ENCODE measurements around the gene ANXA2.
"Not testable (repeated sequence)": the region's sequence is repeated elsewhere in the genome, so short reads cannot be mapped to it uniquely, and the experiment has no call there.

The ANXA2 gene

GRCh38 chr15:60369696-60370095 lies 28.1 kb downstream of the ANXA2 start:
- DNase-seq (ENCODE audit: low spot score): no peak

DNA sequence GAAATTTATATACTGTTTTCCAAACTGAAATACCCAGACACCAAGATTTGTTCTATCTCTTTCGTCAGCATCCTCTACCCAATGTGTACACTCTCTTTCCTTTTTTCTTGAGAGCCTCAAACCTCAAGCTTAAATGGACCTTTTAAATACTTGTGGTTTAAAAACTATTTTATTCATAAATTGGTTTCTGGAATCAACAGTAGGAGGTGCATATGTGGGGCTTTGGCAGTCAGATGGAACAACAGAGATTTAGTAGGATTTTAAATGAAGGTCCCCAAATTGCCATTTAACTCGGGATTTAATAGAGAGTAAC lies 33.2 kb downstream of the ANXA2 start:
- DNase-seq (ENCODE audit: low spot score): no peak

DNA sequence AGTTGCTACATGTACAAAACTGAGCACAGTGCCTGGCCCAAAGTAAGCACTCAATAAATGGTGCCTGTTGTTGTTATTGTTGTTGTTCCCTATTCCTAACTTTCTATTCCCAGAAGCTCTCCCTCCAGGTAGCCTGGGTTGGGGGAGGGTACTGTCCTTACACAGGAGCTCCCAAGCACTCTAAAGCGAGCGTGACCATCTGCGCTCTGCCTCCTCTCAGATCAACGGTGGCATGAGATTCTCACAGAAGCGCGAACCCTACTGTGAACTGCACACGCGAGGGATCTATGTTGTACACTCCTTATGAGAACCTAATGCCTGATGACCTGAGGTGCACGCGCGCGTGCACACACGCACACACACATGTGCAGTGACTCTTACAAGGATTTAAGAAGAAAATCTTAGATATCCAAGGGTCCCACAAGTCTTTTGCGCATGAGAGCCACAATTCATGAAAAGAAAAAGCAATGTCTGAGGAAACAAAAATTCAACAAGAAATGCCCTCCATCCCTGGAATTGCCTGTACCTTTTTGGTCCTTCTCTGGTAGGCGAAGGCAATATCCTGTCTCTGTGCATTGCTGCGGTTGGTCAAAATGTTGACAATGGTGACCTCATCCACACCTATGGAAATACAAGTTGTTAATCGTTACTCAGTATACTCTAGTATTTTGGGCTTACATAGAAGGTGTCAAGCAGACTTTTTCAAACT lies 33.7 kb downstream of the ANXA2 start:
- DNase-seq (ENCODE audit: low spot score): no peak

DNA sequence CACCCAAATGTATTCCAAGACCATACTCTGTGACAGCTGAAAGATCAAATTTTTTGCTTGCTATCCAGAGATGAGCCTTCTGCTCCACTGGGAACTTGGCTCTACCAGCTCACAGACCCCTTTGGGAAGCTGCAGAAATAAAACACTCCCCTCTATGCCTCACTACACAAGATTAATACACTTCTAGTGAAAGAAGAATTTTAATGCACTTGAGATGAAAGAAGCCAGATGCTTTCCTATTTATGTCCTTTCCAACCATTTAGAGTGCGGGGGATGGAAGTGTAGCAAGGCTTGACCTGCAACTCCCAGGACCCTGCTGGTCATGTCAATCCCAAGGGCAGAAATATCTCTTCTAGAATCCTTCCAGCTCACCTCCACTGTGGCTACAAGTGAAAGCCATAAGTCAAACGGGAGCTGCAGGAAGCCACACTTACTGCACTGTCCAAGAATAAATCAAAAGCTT lies 34.7 kb downstream of the ANXA2 start:
- no peak for DNase-seq (ENCODE audit: low spot score)

DNA sequence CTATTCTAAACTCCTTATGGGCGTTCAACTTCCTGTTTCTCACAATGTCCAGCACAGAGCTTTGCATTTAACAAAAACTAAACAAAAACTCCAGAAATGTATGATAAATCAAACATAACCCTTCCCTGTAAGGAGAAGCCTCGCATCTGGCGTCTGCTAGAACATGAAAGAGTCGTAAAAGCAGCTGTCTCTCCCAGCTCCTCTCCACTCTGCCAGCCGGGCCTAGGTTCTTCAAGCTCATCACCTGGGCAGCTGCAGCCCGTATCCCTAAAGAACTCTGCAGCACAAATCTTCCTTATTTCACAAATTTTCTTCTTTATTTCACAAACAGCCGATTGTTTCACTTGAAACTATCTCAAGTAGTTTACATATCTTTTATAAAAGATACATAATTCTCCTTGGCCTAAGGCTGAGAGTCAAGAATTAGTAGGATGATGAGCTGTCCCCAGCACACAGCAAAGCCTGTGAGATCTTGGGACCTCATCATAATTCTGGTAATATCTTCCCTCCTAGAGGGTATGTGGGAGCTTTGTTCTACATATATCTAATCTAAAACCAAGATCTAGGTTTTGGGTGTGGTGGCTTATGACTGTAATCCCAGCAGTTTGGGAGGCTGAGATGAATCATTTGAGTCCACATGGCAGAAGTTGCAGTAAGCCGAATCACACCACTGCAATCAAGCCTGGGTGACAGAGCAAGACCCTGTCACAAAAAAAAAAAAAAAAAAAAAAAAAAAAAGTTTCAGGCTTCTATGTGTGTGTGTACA lies 35.3 kb downstream of the ANXA2 start:
- no peak for DNase-seq (ENCODE audit: low spot score)

GRCh38 chr15:60359738-60360137 lies 38.0 kb downstream of the ANXA2 start:
- DNase-seq (ENCODE audit: low spot score): not testable (repeated sequence)

DNA sequence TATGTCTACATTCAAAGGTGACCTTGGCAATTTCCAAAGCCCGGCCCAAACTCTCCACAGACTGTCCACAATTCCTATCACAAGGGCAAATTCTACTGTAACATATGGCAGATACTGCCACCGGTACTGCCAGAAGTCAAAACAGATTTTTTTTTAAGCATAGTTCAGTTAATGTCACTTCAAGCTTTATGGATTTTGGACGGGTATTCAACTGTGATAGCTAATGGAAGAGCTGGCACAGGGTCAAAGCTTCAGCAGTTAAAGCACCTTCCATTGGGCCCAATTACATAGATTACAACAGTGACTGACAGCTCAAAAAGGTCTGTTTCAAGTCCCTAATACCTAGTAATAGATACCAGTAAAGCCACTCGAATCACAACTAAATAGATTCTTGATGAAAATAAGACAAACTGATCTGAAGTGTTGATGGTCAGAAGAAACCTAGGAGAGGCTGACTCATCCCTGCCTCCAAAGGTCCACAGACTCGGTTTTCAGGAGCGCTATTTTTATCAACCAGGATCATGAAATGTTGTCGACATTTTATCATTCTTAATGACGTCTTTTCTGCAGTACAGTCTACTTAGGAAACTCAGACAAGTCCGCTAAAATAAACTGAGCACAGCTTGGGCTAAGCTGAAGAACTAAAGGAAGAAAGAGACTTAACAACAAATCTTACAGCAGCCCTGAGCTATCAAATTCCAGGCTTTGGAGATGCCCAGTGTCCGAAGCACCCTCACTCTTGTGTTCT lies 38.7 kb downstream of the ANXA2 start:
- DNase-seq (ENCODE audit: low spot score): no peak

- no peak for DNase-seq (ENCODE audit: low spot score)
Observed at GRCh38 chr15:60356832-60357231, 41.0 kb downstream of the ANXA2 start.

- DNase-seq (ENCODE audit: low spot score): no peak
Observed at GRCh38 chr15:60355148-60355857, 42.5 kb downstream of the ANXA2 start.

DNA sequence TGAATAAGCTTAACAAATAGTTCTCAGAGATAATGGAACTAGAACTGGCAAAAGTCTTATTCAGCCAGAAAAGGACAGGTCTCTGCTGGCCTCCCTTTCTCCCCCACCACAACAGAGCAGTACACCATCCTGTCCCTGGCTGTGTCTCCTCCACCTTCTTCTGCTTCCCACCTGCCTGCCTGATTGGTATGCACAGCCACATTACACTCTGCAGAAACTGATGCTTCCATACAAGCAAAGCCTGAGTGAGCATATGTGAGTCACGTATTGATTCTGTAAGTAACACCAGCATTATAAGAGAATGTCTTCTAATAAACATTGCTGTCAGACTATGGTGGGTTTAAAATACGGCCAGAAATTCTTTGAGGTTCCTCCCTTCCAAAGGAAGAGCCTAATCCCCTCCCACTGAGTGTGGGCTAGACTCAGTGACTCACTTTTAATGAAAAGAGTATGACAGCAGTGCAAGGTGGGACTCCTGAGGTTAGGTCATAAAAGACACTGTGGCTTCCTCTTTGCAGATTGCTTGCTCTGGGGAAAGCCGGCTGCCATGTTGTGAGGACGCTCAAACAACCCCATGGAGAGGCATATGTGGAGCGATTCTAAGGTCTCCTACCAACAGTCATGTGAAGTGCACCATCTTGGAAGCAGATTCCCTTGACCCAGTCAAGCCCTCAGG lies 44.4 kb downstream of the ANXA2 start:
- no peak for DNase-seq (ENCODE audit: low spot score)

DNA sequence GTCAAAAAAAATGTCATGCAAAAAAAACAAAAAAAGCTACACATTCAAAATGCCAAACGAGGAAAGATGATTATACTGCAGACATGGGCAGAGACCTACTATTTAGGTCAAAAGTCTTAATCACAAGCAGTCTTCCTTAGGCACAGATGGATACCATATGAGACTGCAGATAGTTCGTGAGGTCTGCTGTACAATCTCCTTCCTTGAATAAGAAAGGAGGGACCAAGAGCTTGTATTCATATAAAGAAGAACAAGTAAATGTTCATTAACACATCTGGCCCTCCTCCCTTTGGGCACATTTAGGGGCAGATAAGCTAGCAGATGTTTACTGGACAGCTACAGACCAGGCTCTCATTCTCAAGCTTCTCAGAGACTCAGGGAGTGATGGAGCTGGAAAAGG lies 45.3 kb downstream of the ANXA2 start:
- DNase-seq (ENCODE audit: low spot score): no peak

DNA sequence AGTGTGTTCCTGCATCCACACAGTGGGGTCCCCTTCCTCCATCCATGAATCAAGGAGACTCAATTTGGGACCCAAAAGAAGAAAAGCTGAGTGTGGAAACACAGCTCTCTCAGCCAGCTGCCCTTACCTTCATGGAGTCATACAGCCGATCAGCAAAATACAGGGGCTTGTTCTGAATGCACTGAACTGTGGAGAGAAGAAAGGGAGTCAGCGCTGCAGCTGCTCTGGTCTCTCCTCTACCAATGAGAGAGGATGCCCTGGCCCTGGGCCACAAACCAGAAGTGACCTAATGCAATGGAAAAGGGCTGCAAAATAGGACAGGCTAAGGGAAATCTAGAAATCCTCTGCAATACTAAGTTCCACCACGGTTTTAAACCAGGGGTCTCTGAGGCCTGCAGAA lies 46.7 kb downstream of the ANXA2 start:
- no peak for DNase-seq (ENCODE audit: low spot score)

GRCh38 chr15:60350108-60350507 lies 47.7 kb downstream of the ANXA2 start:
- DNase-seq (ENCODE audit: low spot score): no peak

- no peak for DNase-seq (ENCODE audit: low spot score)
Observed at GRCh38 chr15:60349589-60349988, 48.2 kb downstream of the ANXA2 start.

DNA sequence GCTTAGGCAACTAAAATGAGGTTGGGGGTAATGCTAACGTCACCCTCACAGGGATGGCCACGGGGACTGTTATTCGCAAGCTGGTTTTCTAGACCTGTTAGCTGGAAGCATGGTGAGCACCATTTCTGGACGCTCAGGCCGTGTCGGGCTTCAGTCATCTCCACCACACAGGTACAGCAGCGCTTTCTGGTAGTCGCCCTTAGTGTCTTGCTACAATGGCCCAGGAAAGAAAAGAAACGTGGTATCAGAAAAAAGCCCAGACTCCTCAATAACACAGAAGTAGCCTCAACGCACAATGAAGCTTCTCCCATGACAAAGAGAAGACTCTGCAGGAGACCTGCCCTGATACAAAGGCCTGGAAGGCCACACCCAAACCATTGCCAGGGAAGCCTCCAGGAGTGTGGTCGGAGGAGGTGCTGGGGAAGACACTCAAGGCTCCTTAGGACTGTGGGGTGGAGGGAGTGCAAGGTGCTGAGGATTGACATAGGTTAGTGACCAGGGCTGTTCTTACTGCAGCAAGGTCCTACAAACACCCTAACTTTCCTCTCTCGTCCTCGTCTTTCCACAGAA lies 50.2 kb downstream of the ANXA2 start:
- DNase-seq (ENCODE audit: low spot score): no peak

DNA sequence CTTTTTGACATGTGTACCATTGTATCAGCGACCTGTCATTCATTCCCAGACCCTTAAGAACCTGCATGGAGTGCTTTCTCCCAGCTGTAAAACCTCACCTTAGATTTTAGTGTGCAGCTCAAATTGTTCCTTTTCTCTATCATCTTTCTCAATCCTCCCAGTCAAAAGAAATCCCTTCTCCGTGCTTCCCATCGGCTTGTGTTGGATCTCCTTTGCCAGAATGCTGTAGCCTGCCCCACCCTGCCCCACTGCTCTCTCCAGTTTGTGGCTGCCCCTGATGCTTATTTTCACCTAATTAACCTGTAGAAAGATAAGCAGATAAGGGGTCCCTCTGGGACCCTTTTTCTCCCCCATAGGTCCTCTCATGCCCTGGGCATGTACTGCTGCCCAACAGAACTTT lies 51.1 kb downstream of the ANXA2 start:
- DNase-seq (ENCODE audit: low spot score): no peak

- DNase-seq (ENCODE audit: low spot score): no peak
Observed at GRCh38 chr15:60346077-60346476, 51.7 kb downstream of the ANXA2 start.

DNA sequence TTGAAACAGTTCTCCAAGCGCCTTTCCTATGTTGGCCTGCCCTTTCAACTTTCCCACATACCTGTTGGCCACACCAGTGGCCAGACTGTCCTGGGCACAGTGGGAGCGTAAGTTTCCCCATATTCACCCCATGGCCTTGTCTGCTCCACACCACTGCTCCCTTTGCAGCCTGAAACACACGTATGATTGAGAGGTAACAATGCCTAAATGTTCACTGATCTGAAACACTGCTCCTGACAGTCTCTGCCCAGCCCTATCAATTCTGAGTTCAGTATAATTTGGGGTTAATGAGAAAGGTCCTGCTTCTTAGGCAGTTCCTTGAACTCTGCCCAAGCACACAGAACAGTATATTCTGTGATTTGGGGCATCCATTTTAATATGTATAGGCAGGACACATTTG lies 52.2 kb downstream of the ANXA2 start:
- no peak for DNase-seq (ENCODE audit: low spot score)

- no peak for DNase-seq (ENCODE audit: low spot score)
Observed at GRCh38 chr15:60344987-60345386, 52.8 kb downstream of the ANXA2 start.

DNA sequence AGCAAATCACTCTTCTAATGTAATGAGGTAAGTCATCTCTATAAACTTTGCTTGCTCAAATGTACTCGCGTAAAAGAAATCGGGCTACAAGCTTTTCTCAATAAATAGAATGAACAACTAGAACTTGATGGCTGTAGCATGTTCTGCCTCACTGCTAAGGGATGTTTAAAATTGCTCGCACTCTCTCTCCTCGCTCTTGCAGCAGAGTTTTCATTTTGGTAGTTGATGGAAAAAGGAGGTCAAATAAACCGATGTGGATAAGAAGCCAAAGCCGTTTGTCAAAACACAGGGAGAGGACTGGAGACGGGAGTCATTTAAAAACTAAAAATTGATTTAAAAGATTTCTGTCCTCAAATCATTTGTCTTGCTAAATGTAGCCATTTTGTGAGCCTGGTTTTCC lies 53.3 kb downstream of the ANXA2 start:
- DNase-seq (ENCODE audit: low spot score): no peak

DNA sequence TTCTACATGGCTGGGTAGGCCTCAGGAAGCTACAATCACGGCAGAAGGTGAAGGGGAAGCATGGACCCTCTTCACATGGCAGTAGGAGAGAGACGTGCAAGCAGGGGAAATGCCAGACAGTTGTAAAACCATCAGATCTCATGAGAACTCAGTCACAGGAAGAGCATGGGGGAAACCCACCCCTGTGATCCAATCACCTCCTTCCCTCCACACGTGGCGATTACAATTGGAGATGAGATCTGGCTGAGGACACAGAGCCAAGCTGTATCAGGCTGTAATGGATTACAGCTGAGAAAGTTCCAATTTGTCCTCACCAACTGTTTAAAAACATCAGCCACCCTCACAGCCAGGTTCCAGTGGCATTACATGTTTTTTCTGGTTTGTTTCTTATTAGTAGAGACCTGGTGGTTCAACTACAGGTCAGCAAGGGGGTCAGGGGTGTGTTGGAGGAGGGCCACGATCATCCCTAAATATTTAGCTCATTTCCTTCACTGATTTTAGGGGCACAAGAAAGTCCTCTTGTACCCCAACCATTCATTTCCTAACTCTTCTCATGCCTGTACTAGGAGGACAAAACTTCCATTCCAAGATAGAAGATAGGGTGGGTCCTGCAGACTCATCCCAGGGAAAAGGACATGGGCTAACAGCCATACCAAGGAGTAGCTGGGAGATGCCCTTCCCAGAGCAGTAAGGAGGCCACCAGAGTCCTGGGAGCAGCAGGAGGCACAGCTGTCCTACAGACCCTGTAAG lies 54.4 kb downstream of the ANXA2 start:
- DNase-seq (ENCODE audit: low spot score): no peak

Measured in SW480 (cell line).